ENCODE results near the gene USP43. TPM values are rescaled to one million over a fixed set of nuclear protein-coding genes. Genes with fewer than 3 reads are reported as not detected.

USP43 gene
- total RNA-seq, 5 donors from 2014 or later (not counting 1 experiment from before 2014, with no cell fraction given) = 0.16 to 0.35 (median 0.23) TPM

DNA sequence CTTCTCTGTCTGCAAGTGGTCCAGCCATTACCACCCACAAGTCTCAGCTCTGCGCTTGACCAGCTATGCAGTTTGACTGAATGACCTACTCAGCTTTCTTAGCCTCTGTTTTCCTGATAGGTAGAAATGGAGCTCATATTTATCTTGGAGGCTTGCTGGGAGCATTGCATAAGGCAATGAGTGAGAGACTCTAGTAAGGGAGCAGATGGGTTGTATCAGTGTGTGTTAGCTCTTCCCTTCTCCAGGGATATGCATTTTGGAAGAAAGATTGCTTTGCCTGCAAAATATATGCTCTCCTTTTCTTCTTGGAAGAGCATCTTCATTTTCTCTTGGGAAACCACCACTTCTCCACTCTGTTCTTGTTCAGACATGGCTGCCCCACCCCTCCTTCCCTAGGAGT, 120.0 kb downstream of the USP43 start:
- no peak overlapping the region for H3K27ac ChIP-seq (ENCODE audit: low read length)
- Mint-ChIP-seq H3K4me1 (no peaks in the 10 kb centered on the region), H3K4me3 (no peak overlapping the region), H3K9me3 (no peaks in the 10 kb centered on the region), H3K36me3 (no peaks in the 10 kb centered on the region), H3K27ac (no peak overlapping the region), H3K27me3 (peaks cover 14 to 18% of the 10 kb centered on the region in 2 donors)
- peaks cover 2 to 33% of the 10 kb centered on the region in 2 experiments for H3K27me3 ChIP-seq (replicated peaks in 1 of 2; ENCODE audit: control insufficient read depth in 2 of 2, extremely low read depth in 1 of 2, insufficient read depth in 2 of 2, low read length in 1 of 2)
- POLR2A ChIA-PET = no interaction called here
- H3K4me1 ChIP-seq (ENCODE audit: control insufficient read depth in 1 of 2, extremely low read depth in 1 of 2, insufficient read depth in 2 of 2, low read length in 2 of 2) = peaks cover 0 to 2% of the 10 kb centered on the region in 2 experiments
- no peak overlapping the region for H3K4me3 ChIP-seq (ENCODE audit: control insufficient read depth in 1 of 2, extremely low read depth in 1 of 2, low read length in 1 of 2)
- no peak for ATAC-seq (replicated peaks in 1 of 4)
- CTCF ChIA-PET = no interaction called here
- no peaks in the 10 kb centered on the region for H3K9me3 ChIP-seq
- H3K36me3 ChIP-seq (ENCODE audit: control insufficient read depth in 2 of 2, extremely low read depth in 1 of 2, insufficient read depth in 1 of 2, low read length in 1 of 2) = no peaks in the 10 kb centered on the region
- DNase-seq = no peak
- WGBS (ENCODE audit: insufficient coverage) = no CpG with 5 or more reads among the region's 1 CpG

DNA sequence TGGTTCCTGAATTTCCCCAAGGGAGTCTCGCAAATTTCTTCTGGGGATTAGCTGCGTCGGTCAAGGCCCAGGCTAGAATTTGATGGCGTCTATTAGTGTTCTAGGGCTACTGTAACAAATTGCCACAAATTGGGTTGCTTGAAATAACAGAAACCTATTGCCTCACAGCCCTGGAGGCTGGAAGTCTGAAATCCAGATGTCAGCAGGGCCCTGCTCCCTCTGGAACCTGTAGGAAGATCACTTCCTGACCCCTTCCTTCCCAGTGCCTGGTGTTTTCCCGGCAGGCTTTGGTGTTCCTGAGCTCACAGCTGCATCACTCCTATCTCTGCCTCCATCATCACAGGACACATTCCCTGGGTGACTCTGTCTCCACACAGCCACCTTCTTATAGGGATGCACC, 121.7 kb downstream of the USP43 start:
- WGBS (ENCODE audit: insufficient coverage) = 82% methylated on average over 4 of the region's 5 CpGs
- Mint-ChIP-seq H3K4me1 (no peaks in the 10 kb centered on the region), H3K36me3 (no peaks in the 10 kb centered on the region), H3K4me3 (no peak overlapping the region), H3K27ac (no peak overlapping the region), H3K27me3 (peaks cover 10 to 13% of the 10 kb centered on the region in 2 donors), H3K9me3 (no peaks in the 10 kb centered on the region)
- Histone ChIP-seq H3K27ac (ENCODE audit: low read length) (no peak overlapping the region), H3K4me1 (ENCODE audit: control insufficient read depth in 1 of 2, extremely low read depth in 1 of 2, insufficient read depth in 2 of 2, low read length in 2 of 2) (peaks cover 0 to 2% of the 10 kb centered on the region in 2 experiments), H3K9me3 (no peaks in the 10 kb centered on the region), H3K36me3 (ENCODE audit: control insufficient read depth in 2 of 2, extremely low read depth in 1 of 2, insufficient read depth in 1 of 2, low read length in 1 of 2) (no peaks in the 10 kb centered on the region), H3K27me3 (replicated peaks in 1 of 2; ENCODE audit: control insufficient read depth in 2 of 2, extremely low read depth in 1 of 2, insufficient read depth in 2 of 2, low read length in 1 of 2) (peaks cover 2 to 33% of the 10 kb centered on the region in 2 experiments), H3K4me3 (ENCODE audit: control insufficient read depth in 1 of 2, extremely low read depth in 1 of 2, low read length in 1 of 2) (no peak overlapping the region)
- ATAC-seq (replicated peaks in 1 of 4) = no peak
- CTCF ChIA-PET = no interaction called here
- POLR2A ChIA-PET = no interaction called here
- DNase-seq = no peak

DNA sequence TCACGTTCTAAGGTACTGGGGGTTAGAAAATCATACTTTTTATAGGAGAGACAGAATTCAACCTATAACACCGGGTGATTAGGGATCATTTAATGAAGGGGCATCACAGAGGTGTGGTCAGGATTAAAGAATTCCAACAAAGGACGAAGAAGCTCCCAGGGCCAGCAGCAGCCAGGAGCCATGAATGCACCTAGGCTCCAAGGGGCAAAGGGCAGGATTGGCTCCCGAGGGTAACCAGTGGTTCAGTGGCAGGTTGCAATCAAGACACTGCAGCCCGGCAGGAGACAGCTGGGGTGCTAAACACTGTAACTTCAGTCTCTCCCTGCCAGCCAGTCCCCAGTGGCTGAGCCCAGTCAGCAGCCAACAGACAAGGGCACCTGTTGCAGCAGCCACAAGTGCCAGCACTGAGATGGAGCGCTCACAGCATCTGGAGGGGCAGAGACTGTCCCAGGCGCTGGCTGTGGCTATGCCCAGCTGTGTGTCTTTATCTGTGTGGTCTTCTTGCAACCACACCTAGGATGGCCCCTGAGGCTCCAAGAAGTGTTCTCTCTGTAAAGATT, 122.2 kb downstream of the USP43 start:
- Histone ChIP-seq H3K27ac (ENCODE audit: low read length) (no peak overlapping the region), H3K36me3 (ENCODE audit: control insufficient read depth in 2 of 2, extremely low read depth in 1 of 2, insufficient read depth in 1 of 2, low read length in 1 of 2) (no peaks in the 10 kb centered on the region), H3K4me3 (ENCODE audit: control insufficient read depth in 1 of 2, extremely low read depth in 1 of 2, low read length in 1 of 2) (no peak overlapping the region), H3K9me3 (no peaks in the 10 kb centered on the region), H3K27me3 (replicated peaks in 1 of 2; ENCODE audit: control insufficient read depth in 2 of 2, extremely low read depth in 1 of 2, insufficient read depth in 2 of 2, low read length in 1 of 2) (peaks cover 2 to 36% of the 10 kb centered on the region in 2 experiments), H3K4me1 (ENCODE audit: control insufficient read depth in 1 of 2, extremely low read depth in 1 of 2, insufficient read depth in 2 of 2, low read length in 2 of 2) (peaks cover 0 to 2% of the 10 kb centered on the region in 2 experiments)
- ATAC-seq (replicated peaks in 1 of 4) = no peak
- 84% methylated on average over 5 of the region's 7 CpGs for WGBS (ENCODE audit: insufficient coverage)
- H3K4me1 Mint-ChIP-seq = no peaks in the 10 kb centered on the region
- H3K27me3 Mint-ChIP-seq = peaks cover 10 to 13% of the 10 kb centered on the region in 2 donors
- no peaks in the 10 kb centered on the region for H3K36me3 Mint-ChIP-seq
- CTCF ChIA-PET = interaction anchor here in 1 of 2 donors (0.7 kb wide), 1 partner anchor 199 kb away, joined by 4 read pairs; no protein-coding TSS in a partner anchor
- H3K4me3 Mint-ChIP-seq = no peak overlapping the region
- no peaks in the 10 kb centered on the region for H3K9me3 Mint-ChIP-seq
- DNase-seq = no peak
- POLR2A ChIA-PET = no interaction called here
- H3K27ac Mint-ChIP-seq = no peak overlapping the region

DNA sequence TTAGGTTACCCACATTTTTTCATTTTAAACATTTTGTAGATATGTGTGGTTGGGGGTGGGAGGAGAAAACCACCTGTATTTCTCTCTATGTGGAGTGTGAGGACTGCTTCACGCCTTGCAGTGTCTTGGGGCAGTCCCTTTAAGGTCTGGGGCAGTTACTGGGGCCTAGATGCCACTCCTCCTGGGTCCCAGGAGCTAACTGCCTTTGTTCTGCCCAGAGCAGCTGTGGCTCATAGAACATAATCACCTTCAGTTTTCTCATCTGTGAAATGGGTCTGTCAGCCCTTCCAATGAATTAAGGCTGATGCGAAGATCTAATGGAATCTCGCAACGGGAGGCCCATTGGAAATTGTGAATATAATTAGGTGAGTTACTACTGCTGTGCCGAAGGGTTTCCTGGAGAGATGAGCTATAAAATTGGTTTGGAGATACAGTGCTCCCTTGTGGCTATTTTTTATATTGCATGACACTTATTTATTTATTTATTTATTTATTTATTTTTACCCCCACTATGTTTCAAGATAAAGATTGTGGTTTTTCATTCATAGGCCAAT, 123.1 kb downstream of the USP43 start:
- Mint-ChIP-seq H3K27me3 (peaks cover 9 to 13% of the 10 kb centered on the region in 2 donors), H3K4me1 (no peaks in the 10 kb centered on the region), H3K9me3 (no peaks in the 10 kb centered on the region), H3K27ac (no peak overlapping the region), H3K4me3 (no peak overlapping the region), H3K36me3 (no peaks in the 10 kb centered on the region)
- no CpG with 5 or more reads among the region's 5 CpGs for WGBS (ENCODE audit: insufficient coverage)
- DNase-seq (peak in 1 of 35 experiments; percentile 50), ATAC-seq (replicated peaks in 1 of 4) (no peak)
- Histone ChIP-seq H3K27ac (ENCODE audit: low read length) (no peak overlapping the region), H3K36me3 (ENCODE audit: control insufficient read depth in 2 of 2, extremely low read depth in 1 of 2, insufficient read depth in 1 of 2, low read length in 1 of 2) (no peaks in the 10 kb centered on the region), H3K27me3 (replicated peaks in 1 of 2; ENCODE audit: control insufficient read depth in 2 of 2, extremely low read depth in 1 of 2, insufficient read depth in 2 of 2, low read length in 1 of 2) (peaks cover 2 to 37% of the 10 kb centered on the region in 2 experiments), H3K4me1 (ENCODE audit: control insufficient read depth in 1 of 2, extremely low read depth in 1 of 2, insufficient read depth in 2 of 2, low read length in 2 of 2) (peaks cover 0 to 2% of the 10 kb centered on the region in 2 experiments), H3K4me3 (ENCODE audit: control insufficient read depth in 1 of 2, extremely low read depth in 1 of 2, low read length in 1 of 2) (no peak overlapping the region), H3K9me3 (no peaks in the 10 kb centered on the region)
- POLR2A ChIA-PET = no interaction called here
- CTCF ChIA-PET = interaction anchor here in 1 of 2 donors (1.0 kb wide), 1 partner anchor 11 kb away, joined by 3 read pairs; no protein-coding TSS in a partner anchor

DNA sequence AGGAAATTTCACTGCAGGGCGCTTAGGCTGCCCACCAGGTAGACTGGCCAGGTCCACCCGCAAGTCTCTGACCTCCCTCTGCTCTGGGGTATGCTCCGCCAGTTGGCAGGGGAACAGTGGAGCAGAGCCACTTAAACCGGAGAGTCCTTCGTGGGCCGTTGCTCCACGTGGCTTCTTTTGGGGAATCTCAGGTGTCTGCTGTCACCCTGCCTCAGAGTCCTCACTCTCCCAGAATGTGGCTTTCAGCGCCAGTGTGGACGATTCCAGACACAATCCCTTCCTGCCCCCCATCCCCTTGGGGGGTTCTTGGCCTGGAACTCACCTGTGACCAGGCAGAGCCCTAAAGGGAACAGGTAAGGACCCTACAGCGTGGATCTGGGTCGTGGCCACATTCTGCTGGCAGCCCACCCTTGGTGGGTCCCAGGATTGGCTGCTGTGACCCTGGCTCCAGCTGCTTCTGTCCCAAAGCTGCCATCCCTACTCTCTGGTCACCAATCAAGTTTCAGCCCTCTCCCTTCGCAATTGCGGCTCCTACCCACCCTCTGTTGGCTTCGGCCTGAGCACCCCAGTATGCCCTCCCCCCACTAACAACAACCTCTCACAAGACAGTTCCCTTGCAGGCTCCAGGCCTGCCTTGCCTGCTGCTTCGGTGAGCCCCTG, 123.8 kb downstream of the USP43 start:
- ChIA-PET POLR2A (no interaction called here), CTCF (interaction anchor here in 1 of 2 donors (1.0 kb wide), 1 partner anchor 11 kb away, joined by 3 read pairs; no protein-coding TSS in a partner anchor)
- no peaks in the 10 kb centered on the region for H3K9me3 Mint-ChIP-seq

DNA sequence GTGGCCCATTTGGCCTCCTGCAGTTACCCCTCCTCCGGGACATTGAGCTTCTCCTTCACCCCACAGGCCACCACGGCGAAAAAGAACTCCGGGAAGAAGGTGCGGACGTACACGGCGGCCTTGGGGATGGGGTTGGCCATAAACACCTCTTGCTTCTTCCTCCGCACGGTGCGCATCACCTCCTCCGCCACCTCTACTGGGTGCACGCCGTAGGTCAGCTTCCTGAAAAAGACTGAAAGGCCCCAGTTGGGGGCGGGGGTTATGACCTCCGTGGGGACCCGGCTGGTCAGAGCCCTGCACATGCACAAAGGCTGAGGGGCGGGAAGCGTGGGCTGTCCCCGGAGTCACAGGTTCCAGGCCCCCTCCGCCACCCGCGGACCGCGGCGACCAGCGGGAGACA, 126.1 kb downstream of the USP43 start:
- no peak for DNase-seq
- POLR2A ChIA-PET = no interaction called here
- WGBS (ENCODE audit: insufficient coverage) = 93% methylated on average over 15 of the region's 27 CpGs
- no peaks in the 10 kb centered on the region for H3K36me3 Mint-ChIP-seq
- Histone ChIP-seq H3K4me1 (ENCODE audit: control insufficient read depth in 1 of 2, extremely low read depth in 1 of 2, insufficient read depth in 2 of 2, low read length in 2 of 2) (peaks cover 0 to 2% of the 10 kb centered on the region in 2 experiments), H3K4me3 (ENCODE audit: control insufficient read depth in 1 of 2, extremely low read depth in 1 of 2, low read length in 1 of 2) (no peak overlapping the region), H3K9me3 (no peaks in the 10 kb centered on the region), H3K36me3 (ENCODE audit: control insufficient read depth in 2 of 2, extremely low read depth in 1 of 2, insufficient read depth in 1 of 2, low read length in 1 of 2) (no peaks in the 10 kb centered on the region), H3K27me3 (replicated peaks in 1 of 2; ENCODE audit: control insufficient read depth in 2 of 2, extremely low read depth in 1 of 2, insufficient read depth in 2 of 2, low read length in 1 of 2) (peaks cover 2 to 31% of the 10 kb centered on the region in 2 experiments), H3K27ac (ENCODE audit: low read length) (no peak overlapping the region)
- H3K27me3 Mint-ChIP-seq = peaks cover 3 to 6% of the 10 kb centered on the region in 2 donors
- no peak for ATAC-seq (replicated peaks in 1 of 4)
- CTCF ChIA-PET = no interaction called here
- no peaks in the 10 kb centered on the region for H3K4me1 Mint-ChIP-seq
- H3K27ac Mint-ChIP-seq = no peak overlapping the region
- H3K4me3 Mint-ChIP-seq = no peak overlapping the region
- no peaks in the 10 kb centered on the region for H3K9me3 Mint-ChIP-seq

More for the DNA sequence above, 123.8 kb downstream of the USP43 start:
- H3K36me3 ChIP-seq (ENCODE audit: control insufficient read depth in 2 of 2, extremely low read depth in 1 of 2, insufficient read depth in 1 of 2, low read length in 1 of 2) = no peaks in the 10 kb centered on the region
- peaks cover 2 to 34% of the 10 kb centered on the region in 2 experiments for H3K27me3 ChIP-seq (replicated peaks in 1 of 2; ENCODE audit: control insufficient read depth in 2 of 2, extremely low read depth in 1 of 2, insufficient read depth in 2 of 2, low read length in 1 of 2)
- ATAC-seq (replicated peaks in 1 of 4) = no peak
- no peak overlapping the region for H3K27ac ChIP-seq (ENCODE audit: low read length)
- H3K4me1 ChIP-seq (ENCODE audit: control insufficient read depth in 1 of 2, extremely low read depth in 1 of 2, insufficient read depth in 2 of 2, low read length in 2 of 2) = peaks cover 0 to 2% of the 10 kb centered on the region in 2 experiments
- H3K36me3 Mint-ChIP-seq = no peaks in the 10 kb centered on the region
- no peak overlapping the region for H3K4me3 Mint-ChIP-seq
- peaks cover 6 to 8% of the 10 kb centered on the region in 2 donors for H3K27me3 Mint-ChIP-seq
- no peaks in the 10 kb centered on the region for H3K9me3 ChIP-seq
- no peak overlapping the region for H3K27ac Mint-ChIP-seq
- 79% methylated on average over 15 of the region's 15 CpGs for WGBS (ENCODE audit: insufficient coverage)
- no peak overlapping the region for H3K4me3 ChIP-seq (ENCODE audit: control insufficient read depth in 1 of 2, extremely low read depth in 1 of 2, low read length in 1 of 2)
- no peaks in the 10 kb centered on the region for H3K4me1 Mint-ChIP-seq
- DNase-seq = no peak

Measured in T-cell (primary cell).